ENCODE results near the gene EPHX1.
"Not testable (repeated sequence)": the region's sequence is repeated elsewhere in the genome, so short reads cannot be mapped to it uniquely, and the experiment has no call there.

The EPHX1 gene

GRCh38 chr1:225883616-225884265 is 73.8 kb downstream of the EPHX1 start:
- no peak for DNase-seq

GRCh38 chr1:225885336-225885735 is 75.4 kb downstream of the EPHX1 start:
- no peak for DNase-seq

- no peak for DNase-seq
These were observed 76.5 kb downstream of the EPHX1 start for GRCh38 chr1:225886159-225887029.

GRCh38 chr1:225887030-225887314 is 77.0 kb downstream of the EPHX1 start:
- DNase-seq = no peak

- not testable (repeated sequence) for DNase-seq
These were observed 77.8 kb downstream of the EPHX1 start for GRCh38 chr1:225887554-225888288.

- DNase-seq = no peak
These were observed 78.5 kb downstream of the EPHX1 start for GRCh38 chr1:225888289-225888897.

- DNase-seq = no peak
These were observed 79.1 kb downstream of the EPHX1 start, which contains the start of gene LEFTY1 for GRCh38 chr1:225888898-225889601. TSS of gene LEFTY1 (minus strand) at chr1:225889146. CDS start at chr1:225889066, 80 bp downstream.

- DNase-seq = no peak
These were observed 79.8 kb downstream of the EPHX1 start for GRCh38 chr1:225889743-225890142.

GRCh38 chr1:225890346-225891228 is 80.7 kb downstream of the EPHX1 start:
- DNase-seq = no peak

- no peak for DNase-seq
These were observed 81.5 kb downstream of the EPHX1 start for GRCh38 chr1:225891229-225891972.

- no peak for DNase-seq
These were observed 82.4 kb downstream of the EPHX1 start for GRCh38 chr1:225892307-225892706.

Measured in fibroblast of skin of right biceps (primary cell).